Heart left ventricle (tissue), 13 donors: ENCODE data around the gene CFLAR.

ENCODE experiments used
- POLR2A ChIP-seq, 2 donors: fragments of 450-650 bp; IDR thresholded peaks; one replicate each; pipeline ENCODE4 v1.6.1; 2017; ENCODE audit warnings: antibody characterized with exemption in 2 of 2, mild to moderate bottlenecking in 2 of 2, moderate library complexity in 2 of 2
- TF ChIP-seq, protein P1 (sequence below), 12 donors: fragments of 200-600 bp; sonication (generic) in 4 of 12; IDR thresholded peaks; one replicate each; pipeline versions ENCODE4 v1.5.0 to v1.8.0; 2018 to 2022; ENCODE audit warnings: antibody characterized with exemption in 12 of 12, mild to moderate bottlenecking in 5 of 12
- donor health status: ischemic (EF 13 %, LVEDD 7.1; RV severe dilation, severe dysfunction).
- donor health status: DM: no; HTN: yes; CAD: no.
- donor health status: DM: no; HTN: no; CAD: no.
- donor health status: ischemic (EF 25% LVEDD 6.9; RV normal size, moderate dysfunction).
- donor health status: ischemic (EF 25% LVEDD 5.7; RV mildly dilated, moderate dysfunction).
- donor health status: ischemic (EF 35%, LVEDD 5.7; RV mildly dilated, moderate dysfunction).
- donor health status: nonischemic (EF 11% LVEDD 7.7; RV severe dilation, severe dysfunction).
- donor health status: DM: yes; HTN: yes; CAD: no.
- donor health status: PGD.
- donor health status: ischemic (EF 29% LVEDD 5.4; RV normal size, mild dysfunction).
- donor health status: nonischemic (EF 23%, LVEDD 6.1; RV moderate dilation, normal function).

DNA sequence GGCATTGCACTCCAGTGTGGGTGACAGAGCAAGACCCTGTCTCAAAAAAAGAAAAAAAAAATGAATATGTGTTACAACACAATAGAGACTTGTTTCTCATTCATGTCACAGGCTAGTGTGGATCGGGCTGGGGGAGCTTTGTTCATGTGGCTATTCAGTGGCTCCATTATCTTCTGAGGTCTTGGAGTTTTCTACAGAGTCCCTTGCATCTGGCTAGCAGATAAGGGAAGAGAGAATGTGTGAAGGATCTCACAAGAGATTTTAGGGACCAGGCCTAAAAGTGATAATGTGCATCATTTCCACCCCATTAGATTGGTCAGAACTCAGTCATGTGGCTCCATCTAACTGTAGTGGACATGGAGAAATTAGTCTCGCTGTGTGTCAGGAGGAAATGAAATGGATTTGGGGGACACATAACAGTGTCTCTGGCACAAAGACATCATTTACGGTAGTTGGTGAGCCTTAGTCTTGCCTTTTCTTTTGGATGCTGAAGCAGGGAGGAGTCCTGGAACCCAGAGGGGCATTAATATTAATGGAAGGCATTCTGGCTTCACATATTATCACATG is 34.6 kb downstream of the CFLAR start:
- no peak for TF ChIP-seq POLR2A (IDR thresholded peaks at IDR 0.05)
- TF ChIP-seq, protein P1, sequence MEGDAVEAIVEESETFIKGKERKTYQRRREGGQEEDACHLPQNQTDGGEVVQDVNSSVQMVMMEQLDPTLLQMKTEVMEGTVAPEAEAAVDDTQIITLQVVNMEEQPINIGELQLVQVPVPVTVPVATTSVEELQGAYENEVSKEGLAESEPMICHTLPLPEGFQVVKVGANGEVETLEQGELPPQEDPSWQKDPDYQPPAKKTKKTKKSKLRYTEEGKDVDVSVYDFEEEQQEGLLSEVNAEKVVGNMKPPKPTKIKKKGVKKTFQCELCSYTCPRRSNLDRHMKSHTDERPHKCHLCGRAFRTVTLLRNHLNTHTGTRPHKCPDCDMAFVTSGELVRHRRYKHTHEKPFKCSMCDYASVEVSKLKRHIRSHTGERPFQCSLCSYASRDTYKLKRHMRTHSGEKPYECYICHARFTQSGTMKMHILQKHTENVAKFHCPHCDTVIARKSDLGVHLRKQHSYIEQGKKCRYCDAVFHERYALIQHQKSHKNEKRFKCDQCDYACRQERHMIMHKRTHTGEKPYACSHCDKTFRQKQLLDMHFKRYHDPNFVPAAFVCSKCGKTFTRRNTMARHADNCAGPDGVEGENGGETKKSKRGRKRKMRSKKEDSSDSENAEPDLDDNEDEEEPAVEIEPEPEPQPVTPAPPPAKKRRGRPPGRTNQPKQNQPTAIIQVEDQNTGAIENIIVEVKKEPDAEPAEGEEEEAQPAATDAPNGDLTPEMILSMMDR (IDR thresholded peaks at IDR 0.05): no peak
